K562 (cell line): Measurements from ENCODE around the gene MYLK4. TPM values are rescaled to one million over a fixed set of nuclear protein-coding genes. Genes with fewer than 3 reads are reported as not detected.

Experiments
- FOS ChIP-seq: IDR thresholded peaks from 3 replicates; pipeline ENCODE4 v1.6.1; 2011; ENCODE audit not compliant: insufficient read length; ENCODE audit errors: extremely low read depth
- HNRNPLL ChIP-seq: fragments of 200-400 bp; formaldehyde crosslinking; IDR thresholded peaks from 2 replicates; pipeline ENCODE4 v1.6.1; 2017; ENCODE audit warnings: low read length, low read depth, mild to moderate bottlenecking; ENCODE audit not compliant: poor library complexity, severe bottlenecking
- HOXB6 ChIP-seq: fragments of 250-450 bp; sonication (Bioruptor Pico); IDR thresholded peaks from 2 replicates; pipeline ENCODE4 v1.5.1; 2022; ENCODE audit warnings: mild to moderate bottlenecking, borderline replicate concordance
- KAT7 ChIP-seq: sonication (generic); formaldehyde crosslinking; IDR thresholded peaks from 2 replicates; pipeline ENCODE4 v1.8.0; 2022; ENCODE audit warnings: missing genetic modification reagents, mild to moderate bottlenecking, borderline replicate concordance
- L3MBTL2 ChIP-seq: fragments of 450-650 bp; IDR thresholded peaks from 2 replicates; pipeline ENCODE4 v1.6.1; 2016; ENCODE audit warnings: mild to moderate bottlenecking, moderate library complexity
- NFIX ChIP-seq: fragments of 250-450 bp; sonication (Bioruptor Pico); IDR thresholded peaks from 2 replicates; pipeline ENCODE4 v1.4.0; 2020; ENCODE audit warnings: low read depth, mild to moderate bottlenecking, moderate library complexity
- POLR2A ChIP-seq: fragments of 450-650 bp; conservative IDR thresholded peaks from 2 replicates; pipeline ENCODE4 v1.6.1; 2016
- RBM15 ChIP-seq: fragments of 200-400 bp; formaldehyde crosslinking; IDR thresholded peaks from 2 replicates; pipeline ENCODE4 v1.6.1; 2018; ENCODE audit warnings: mild to moderate bottlenecking, low read length, moderate library complexity; ENCODE audit not compliant: insufficient read depth
- RBM34 ChIP-seq: fragments of 200-400 bp; formaldehyde crosslinking; IDR thresholded peaks from 2 replicates; pipeline ENCODE4 v1.6.1; 2018; ENCODE audit warnings: low read length, borderline replicate concordance; ENCODE audit not compliant: insufficient read depth
- SMARCA4 ChIP-seq: fragments of 450-650 bp; IDR thresholded peaks from 2 replicates; pipeline ENCODE4 v1.6.1; 2016
- SOX6 ChIP-seq: fragments of 450-650 bp; IDR thresholded peaks from 2 replicates; pipeline ENCODE4 v1.6.1; 2014; ENCODE audit warnings: mild to moderate bottlenecking
- ZNF124 ChIP-seq: sonication (generic); formaldehyde crosslinking; IDR thresholded peaks from 2 replicates; pipeline ENCODE4 v1.8.1; 2022; ENCODE audit warnings: missing genetic modification reagents
- ZNF436 ChIP-seq: fragments of 250-450, 450-650 bp; sonication (Bioruptor Pico); formaldehyde crosslinking; IDR thresholded peaks from 2 replicates; pipeline ENCODE4 v1.7.0; 2020; ENCODE audit warnings: mild to moderate bottlenecking
- ZNF444 ChIP-seq: fragments of 250-450 bp; sonication (Bioruptor Pico); IDR thresholded peaks from 2 replicates; pipeline ENCODE4 v1.4.0; 2020; ENCODE audit warnings: mild to moderate bottlenecking, moderate library complexity
- ZNF699 ChIP-seq: fragments of 250-450 bp; sonication (Bioruptor Pico); IDR thresholded peaks from 2 replicates; pipeline ENCODE4 v1.8.0; 2021; ENCODE audit warnings: mild to moderate bottlenecking, moderate library complexity; ENCODE audit not compliant: insufficient replicate concordance
- ZNF778 ChIP-seq: fragments of 450-650 bp; formaldehyde crosslinking; IDR thresholded peaks from 2 replicates; pipeline ENCODE4 v1.4.0; 2020; ENCODE audit warnings: mild to moderate bottlenecking, moderate library complexity
- polyA plus RNA-seq, 8 experiments: library from polyadenylated mRNA; depleted of rRNA in 4 of 8; stranded (reverse) in 5 of 8; unstranded in 3 of 8; fragments of >200 nt; fragmentation: Nextera tagmentation in 2 of 8; fragmentation: Illumina TruSeq in 1 of 8; extraction: Ambion mirVana in 2 of 8; extraction: Trizol in 1 of 8; gene quantifications; 2 replicates each; pipeline versions ENCODE4 v1.2.1 to v1.2.3, GENCODE V29; 2011 to 2014; ENCODE audit warnings: inconsistent platforms in 1 of 8, missing spikeins in 1 of 8
- total RNA-seq, 7 experiments: library from RNA; depleted of rRNA in 6 of 7; stranded (reverse); fragments of >200 nt in 6 of 7; fragmentation: Illumina TruSeq in 2 of 7; extraction: Trizol in 2 of 7; gene quantifications; 2 replicates each; pipeline versions ENCODE4 v1.2.1 to v1.2.3, GENCODE V29; 2011 to 2021; ENCODE audit warnings: low replicate concordance in 1 of 7
- TF ChIP-seq, protein P1 (sequence below): fragments of 450-650 bp; IDR thresholded peaks from 2 replicates; pipeline ENCODE4 v1.6.1; 2017; ENCODE audit warnings: antibody characterized with exemption, mild to moderate bottlenecking
- TF ChIP-seq, protein P2 (sequence below): sonication (generic); formaldehyde crosslinking; IDR thresholded peaks from 2 replicates; pipeline ENCODE4 v1.8.1; 2023; ENCODE audit warnings: mild to moderate bottlenecking, missing genetic modification reagents
- TF ChIP-seq, protein P3 (sequence below): fragments of 250-450 bp; sonication (Bioruptor Pico); IDR thresholded peaks from 2 replicates; pipeline ENCODE4 v1.4.0; 2020; ENCODE audit warnings: mild to moderate bottlenecking, moderate library complexity
- TF ChIP-seq, protein P4 (sequence below): fragments of 450-650 bp; formaldehyde crosslinking; IDR thresholded peaks from 2 replicates; pipeline ENCODE4 v1.4.0; 2020; ENCODE audit warnings: mild to moderate bottlenecking, moderate library complexity

The MYLK4 gene
- total and polyA plus RNA-seq, 9 of the 15 experiments (the other 6 are each of a cell fraction or from before 2014, with no cell fraction given) = 0.01 to 0.15 (median 0.06) TPM

DNA sequence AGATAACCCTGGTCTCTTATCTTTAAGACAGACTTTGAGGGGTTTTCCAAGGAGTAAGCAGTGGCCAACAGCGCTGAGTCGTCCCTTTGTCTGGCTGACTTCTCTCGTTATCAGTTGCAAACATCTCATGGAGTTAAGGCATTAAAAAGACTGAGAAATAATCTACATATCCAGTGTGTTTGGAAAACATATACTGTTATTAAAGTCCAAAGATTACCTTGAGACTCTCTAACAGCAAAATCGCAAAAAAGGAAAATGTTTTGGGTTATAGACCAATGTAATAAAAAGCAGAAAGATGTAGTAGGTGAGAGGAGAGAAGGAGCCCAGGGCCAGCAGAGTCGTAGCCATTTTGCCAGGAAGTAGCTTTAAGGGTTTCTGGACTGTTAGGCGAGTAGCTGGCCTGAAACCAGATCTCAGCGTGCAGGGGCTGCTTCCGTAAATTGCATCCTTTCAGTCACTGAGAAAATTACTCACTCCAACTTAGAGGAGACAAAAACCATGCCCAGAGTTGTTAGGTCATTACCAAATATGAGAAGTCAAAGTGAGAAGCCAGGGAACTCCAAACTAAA is 24.6 kb downstream of the MYLK4 start (continued):
- TF ChIP-seq, protein P1, sequence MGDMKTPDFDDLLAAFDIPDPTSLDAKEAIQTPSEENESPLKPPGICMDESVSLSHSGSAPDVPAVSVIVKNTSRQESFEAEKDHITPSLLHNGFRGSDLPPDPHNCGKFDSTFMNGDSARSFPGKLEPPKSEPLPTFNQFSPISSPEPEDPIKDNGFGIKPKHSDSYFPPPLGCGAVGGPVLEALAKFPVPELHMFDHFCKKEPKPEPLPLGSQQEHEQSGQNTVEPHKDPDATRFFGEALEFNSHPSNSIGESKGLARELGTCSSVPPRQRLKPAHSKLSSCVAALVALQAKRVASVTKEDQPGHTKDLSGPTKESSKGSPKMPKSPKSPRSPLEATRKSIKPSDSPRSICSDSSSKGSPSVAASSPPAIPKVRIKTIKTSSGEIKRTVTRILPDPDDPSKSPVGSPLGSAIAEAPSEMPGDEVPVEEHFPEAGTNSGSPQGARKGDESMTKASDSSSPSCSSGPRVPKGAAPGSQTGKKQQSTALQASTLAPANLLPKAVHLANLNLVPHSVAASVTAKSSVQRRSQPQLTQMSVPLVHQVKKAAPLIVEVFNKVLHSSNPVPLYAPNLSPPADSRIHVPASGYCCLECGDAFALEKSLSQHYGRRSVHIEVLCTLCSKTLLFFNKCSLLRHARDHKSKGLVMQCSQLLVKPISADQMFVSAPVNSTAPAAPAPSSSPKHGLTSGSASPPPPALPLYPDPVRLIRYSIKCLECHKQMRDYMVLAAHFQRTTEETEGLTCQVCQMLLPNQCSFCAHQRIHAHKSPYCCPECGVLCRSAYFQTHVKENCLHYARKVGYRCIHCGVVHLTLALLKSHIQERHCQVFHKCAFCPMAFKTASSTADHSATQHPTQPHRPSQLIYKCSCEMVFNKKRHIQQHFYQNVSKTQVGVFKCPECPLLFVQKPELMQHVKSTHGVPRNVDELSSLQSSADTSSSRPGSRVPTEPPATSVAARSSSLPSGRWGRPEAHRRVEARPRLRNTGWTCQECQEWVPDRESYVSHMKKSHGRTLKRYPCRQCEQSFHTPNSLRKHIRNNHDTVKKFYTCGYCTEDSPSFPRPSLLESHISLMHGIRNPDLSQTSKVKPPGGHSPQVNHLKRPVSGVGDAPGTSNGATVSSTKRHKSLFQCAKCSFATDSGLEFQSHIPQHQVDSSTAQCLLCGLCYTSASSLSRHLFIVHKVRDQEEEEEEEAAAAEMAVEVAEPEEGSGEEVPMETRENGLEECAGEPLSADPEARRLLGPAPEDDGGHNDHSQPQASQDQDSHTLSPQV = peak; percentile 75
- TF ChIP-seq ZNF699 (CRISPR knock-in tag) (no peak), ZNF778 (CRISPR knock-in tag) (no peak), SMARCA4 (peak; percentile 33; the same call in 1 of the 2 replicates), KAT7 (CRISPR knock-in tag) (no peak), ZNF436 (CRISPR knock-in tag) (no peak), HNRNPLL (no peak), NFIX (CRISPR knock-in tag) (no peak), RBM34 (no peak), SOX6 (peak; percentile 74), HOXB6 (CRISPR knock-in tag) (no peak), RBM15 (no peak), POLR2A (no peak), ZNF124 (no peak), ZNF444 (CRISPR knock-in tag) (no peak), L3MBTL2 (no peak), FOS (no peak)
- TF ChIP-seq, protein P2, sequence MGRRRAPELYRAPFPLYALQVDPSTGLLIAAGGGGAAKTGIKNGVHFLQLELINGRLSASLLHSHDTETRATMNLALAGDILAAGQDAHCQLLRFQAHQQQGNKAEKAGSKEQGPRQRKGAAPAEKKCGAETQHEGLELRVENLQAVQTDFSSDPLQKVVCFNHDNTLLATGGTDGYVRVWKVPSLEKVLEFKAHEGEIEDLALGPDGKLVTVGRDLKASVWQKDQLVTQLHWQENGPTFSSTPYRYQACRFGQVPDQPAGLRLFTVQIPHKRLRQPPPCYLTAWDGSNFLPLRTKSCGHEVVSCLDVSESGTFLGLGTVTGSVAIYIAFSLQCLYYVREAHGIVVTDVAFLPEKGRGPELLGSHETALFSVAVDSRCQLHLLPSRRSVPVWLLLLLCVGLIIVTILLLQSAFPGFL = no peak
- TF ChIP-seq, protein P3, sequence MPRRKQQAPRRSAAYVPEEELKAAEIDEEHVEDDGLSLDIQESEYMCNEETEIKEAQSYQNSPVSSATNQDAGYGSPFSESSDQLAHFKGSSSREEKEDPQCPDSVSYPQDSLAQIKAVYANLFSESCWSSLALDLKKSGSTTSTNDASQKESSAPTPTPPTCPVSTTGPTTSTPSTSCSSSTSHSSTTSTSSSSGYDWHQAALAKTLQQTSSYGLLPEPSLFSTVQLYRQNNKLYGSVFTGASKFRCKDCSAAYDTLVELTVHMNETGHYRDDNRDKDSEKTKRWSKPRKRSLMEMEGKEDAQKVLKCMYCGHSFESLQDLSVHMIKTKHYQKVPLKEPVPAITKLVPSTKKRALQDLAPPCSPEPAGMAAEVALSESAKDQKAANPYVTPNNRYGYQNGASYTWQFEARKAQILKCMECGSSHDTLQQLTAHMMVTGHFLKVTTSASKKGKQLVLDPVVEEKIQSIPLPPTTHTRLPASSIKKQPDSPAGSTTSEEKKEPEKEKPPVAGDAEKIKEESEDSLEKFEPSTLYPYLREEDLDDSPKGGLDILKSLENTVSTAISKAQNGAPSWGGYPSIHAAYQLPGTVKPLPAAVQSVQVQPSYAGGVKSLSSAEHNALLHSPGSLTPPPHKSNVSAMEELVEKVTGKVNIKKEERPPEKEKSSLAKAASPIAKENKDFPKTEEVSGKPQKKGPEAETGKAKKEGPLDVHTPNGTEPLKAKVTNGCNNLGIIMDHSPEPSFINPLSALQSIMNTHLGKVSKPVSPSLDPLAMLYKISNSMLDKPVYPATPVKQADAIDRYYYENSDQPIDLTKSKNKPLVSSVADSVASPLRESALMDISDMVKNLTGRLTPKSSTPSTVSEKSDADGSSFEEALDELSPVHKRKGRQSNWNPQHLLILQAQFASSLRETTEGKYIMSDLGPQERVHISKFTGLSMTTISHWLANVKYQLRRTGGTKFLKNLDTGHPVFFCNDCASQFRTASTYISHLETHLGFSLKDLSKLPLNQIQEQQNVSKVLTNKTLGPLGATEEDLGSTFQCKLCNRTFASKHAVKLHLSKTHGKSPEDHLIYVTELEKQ (CRISPR knock-in tag) = peak; percentile 46; the same call in 1 of the 2 replicates
- TF ChIP-seq, protein P4, sequence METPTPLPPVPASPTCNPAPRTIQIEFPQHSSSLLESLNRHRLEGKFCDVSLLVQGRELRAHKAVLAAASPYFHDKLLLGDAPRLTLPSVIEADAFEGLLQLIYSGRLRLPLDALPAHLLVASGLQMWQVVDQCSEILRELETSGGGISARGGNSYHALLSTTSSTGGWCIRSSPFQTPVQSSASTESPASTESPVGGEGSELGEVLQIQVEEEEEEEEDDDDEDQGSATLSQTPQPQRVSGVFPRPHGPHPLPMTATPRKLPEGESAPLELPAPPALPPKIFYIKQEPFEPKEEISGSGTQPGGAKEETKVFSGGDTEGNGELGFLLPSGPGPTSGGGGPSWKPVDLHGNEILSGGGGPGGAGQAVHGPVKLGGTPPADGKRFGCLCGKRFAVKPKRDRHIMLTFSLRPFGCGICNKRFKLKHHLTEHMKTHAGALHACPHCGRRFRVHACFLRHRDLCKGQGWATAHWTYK (CRISPR knock-in tag) = no peak; the same call in 1 of the 2 replicates
